ENCODE data around the gene SYT9. TPM values are rescaled to one million over a fixed set of nuclear protein-coding genes. Genes with fewer than 3 reads are reported as not detected.

SYT9 gene
- total RNA-seq, 2 donors from 2014 or later, result 0.64 to 2.2 TPM

DNA sequence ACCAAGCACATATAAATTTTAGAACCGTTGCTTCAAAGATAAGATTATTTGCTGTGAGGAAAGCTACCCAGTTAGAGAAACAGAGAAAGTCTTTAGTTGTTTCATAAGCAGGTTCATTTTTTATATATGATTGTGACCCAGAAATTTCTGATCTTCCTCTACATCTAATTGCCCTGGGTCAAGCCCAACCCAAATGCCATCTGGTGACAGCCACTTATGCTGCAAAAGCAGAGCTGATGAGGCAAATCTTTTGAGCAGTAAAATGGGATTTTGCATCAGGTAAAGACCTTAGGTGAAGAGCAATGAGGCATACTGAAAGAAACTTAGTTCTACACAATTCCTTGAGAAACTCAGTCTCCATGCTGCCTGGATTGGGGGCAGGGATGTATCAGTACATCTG, 28.0 kb downstream of the SYT9 start:
- no peaks in the 10 kb centered on the region for H3K9me3 ChIP-seq
- intact Hi-C loops (cut with DNase I), result no loop called here
- no peaks in the 10 kb centered on the region for H3K4me1 ChIP-seq (replicated peaks)
- no peak for TF ChIP-seq POLR2A (IDR thresholded peaks at IDR 0.05)
- TF ChIP-seq, protein P1, sequence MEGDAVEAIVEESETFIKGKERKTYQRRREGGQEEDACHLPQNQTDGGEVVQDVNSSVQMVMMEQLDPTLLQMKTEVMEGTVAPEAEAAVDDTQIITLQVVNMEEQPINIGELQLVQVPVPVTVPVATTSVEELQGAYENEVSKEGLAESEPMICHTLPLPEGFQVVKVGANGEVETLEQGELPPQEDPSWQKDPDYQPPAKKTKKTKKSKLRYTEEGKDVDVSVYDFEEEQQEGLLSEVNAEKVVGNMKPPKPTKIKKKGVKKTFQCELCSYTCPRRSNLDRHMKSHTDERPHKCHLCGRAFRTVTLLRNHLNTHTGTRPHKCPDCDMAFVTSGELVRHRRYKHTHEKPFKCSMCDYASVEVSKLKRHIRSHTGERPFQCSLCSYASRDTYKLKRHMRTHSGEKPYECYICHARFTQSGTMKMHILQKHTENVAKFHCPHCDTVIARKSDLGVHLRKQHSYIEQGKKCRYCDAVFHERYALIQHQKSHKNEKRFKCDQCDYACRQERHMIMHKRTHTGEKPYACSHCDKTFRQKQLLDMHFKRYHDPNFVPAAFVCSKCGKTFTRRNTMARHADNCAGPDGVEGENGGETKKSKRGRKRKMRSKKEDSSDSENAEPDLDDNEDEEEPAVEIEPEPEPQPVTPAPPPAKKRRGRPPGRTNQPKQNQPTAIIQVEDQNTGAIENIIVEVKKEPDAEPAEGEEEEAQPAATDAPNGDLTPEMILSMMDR (IDR thresholded peaks at IDR 0.05), result no peak
- no peak for TF ChIP-seq POLR2AphosphoS5 (IDR thresholded peaks at IDR 0.05)
- no peak overlapping the region for H3K27ac ChIP-seq
- 38% methylated on average over 1 of the region's 1 CpG for WGBS
- H3K4me3 ChIP-seq, result no peak overlapping the region
- H3K36me3 ChIP-seq, result no peaks in the 10 kb centered on the region
- no peaks in the 10 kb centered on the region for H3K27me3 ChIP-seq (replicated peaks; ENCODE audit: insufficient read depth)
- DNase-seq (ENCODE audit: low spot score), result no peak

DNA sequence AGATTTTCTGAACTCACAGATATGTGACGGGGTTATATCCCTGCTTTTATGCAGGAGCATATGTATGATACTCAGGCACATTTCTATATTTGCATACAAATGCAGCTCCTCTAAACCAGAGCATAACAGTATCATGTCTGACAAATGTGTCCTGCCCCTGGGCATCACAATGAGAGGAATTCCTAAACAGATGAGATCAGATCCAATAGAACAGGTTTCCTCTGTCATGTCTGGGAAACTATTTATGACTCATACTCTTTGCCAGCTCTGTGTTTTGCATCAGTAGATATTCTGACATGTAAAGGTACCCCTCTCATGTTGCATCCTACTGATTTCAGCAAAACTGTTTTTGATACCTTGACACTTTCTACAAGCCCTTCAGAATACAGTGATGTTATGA, 29.4 kb downstream of the SYT9 start:
- Histone ChIP-seq H3K9me3 (no peaks in the 10 kb centered on the region), H3K4me1 (replicated peaks) (no peaks in the 10 kb centered on the region), H3K36me3 (no peaks in the 10 kb centered on the region), H3K27me3 (replicated peaks; ENCODE audit: insufficient read depth) (no peaks in the 10 kb centered on the region), H3K4me3 (no peak overlapping the region), H3K27ac (no peak overlapping the region)
- intact Hi-C loops (cut with DNase I), result no loop called here
- TF ChIP-seq, protein P1 (IDR thresholded peaks at IDR 0.05), result no peak
- TF ChIP-seq POLR2A (IDR thresholded peaks at IDR 0.05), result no peak
- no peak for TF ChIP-seq POLR2AphosphoS5 (IDR thresholded peaks at IDR 0.05)
- 67% methylated on average over 1 of the region's 1 CpG for WGBS
- DNase-seq (ENCODE audit: low spot score), result no peak

DNA sequence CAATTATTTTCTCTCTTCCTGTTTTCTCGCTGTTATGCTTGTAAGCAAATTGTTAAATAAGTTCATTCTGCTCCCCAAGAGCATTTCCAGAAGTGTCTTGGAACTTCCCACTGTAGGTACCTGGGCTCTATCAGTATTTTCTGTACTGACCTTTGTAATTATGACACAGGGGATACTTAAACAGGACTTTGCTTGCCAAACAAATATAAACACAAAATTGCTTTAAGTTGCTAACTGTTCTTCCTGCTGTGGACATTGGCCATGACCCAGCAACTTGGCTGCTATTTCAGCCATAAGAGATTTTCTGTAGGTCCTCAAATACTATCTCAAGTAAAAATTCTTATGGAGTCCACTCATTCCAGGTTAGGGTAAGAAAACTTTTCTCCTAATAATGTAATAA, 30.1 kb downstream of the SYT9 start:
- WGBS, result 72% methylated on average over 1 of the region's 1 CpG
- TF ChIP-seq POLR2AphosphoS5 (IDR thresholded peaks at IDR 0.05) (no peak), POLR2A (IDR thresholded peaks at IDR 0.05) (no peak)
- TF ChIP-seq, protein P1 (IDR thresholded peaks at IDR 0.05), result no peak
- DNase-seq (ENCODE audit: low spot score), result no peak
- H3K36me3 ChIP-seq, result no peaks in the 10 kb centered on the region
- no peaks in the 10 kb centered on the region for H3K27me3 ChIP-seq (replicated peaks; ENCODE audit: insufficient read depth)
- no peak overlapping the region for H3K4me3 ChIP-seq
- H3K27ac ChIP-seq, result no peak overlapping the region
- H3K4me1 ChIP-seq (replicated peaks), result no peaks in the 10 kb centered on the region
- H3K9me3 ChIP-seq, result no peaks in the 10 kb centered on the region
- intact Hi-C loops (cut with DNase I), result no loop called here

DNA sequence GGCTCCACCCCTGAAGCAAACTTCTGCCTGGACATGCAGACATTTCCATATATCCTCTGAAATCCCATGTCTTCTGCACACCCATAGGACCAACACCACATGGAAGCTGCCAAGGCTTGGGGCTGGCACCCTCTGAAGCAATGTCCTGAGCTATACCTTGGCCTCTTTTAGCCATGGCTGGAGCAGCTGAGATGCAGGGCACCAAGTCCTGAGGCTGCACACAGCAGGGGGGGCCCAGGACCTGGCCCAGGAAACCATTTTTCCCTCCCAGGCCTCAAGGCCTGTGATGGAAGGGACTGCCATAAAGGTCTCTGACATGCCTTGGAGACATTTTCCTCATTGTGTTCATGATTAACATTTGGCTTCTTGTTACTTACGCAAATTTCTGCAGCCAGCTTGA, 34.5 kb downstream of the SYT9 start:
- Histone ChIP-seq H3K27me3 (replicated peaks; ENCODE audit: insufficient read depth) (no peaks in the 10 kb centered on the region), H3K4me1 (replicated peaks) (no peaks in the 10 kb centered on the region), H3K4me3 (no peak overlapping the region), H3K36me3 (no peaks in the 10 kb centered on the region), H3K9me3 (no peaks in the 10 kb centered on the region), H3K27ac (no peak overlapping the region)
- TF ChIP-seq POLR2A (IDR thresholded peaks at IDR 0.05) (no peak), POLR2AphosphoS5 (IDR thresholded peaks at IDR 0.05) (no peak)
- TF ChIP-seq, protein P1 (IDR thresholded peaks at IDR 0.05), result no peak
- DNase-seq (ENCODE audit: low spot score), result no peak
- 100% methylated on average over 1 of the region's 1 CpG for WGBS
- intact Hi-C loops (cut with DNase I), result no loop called here

DNA sequence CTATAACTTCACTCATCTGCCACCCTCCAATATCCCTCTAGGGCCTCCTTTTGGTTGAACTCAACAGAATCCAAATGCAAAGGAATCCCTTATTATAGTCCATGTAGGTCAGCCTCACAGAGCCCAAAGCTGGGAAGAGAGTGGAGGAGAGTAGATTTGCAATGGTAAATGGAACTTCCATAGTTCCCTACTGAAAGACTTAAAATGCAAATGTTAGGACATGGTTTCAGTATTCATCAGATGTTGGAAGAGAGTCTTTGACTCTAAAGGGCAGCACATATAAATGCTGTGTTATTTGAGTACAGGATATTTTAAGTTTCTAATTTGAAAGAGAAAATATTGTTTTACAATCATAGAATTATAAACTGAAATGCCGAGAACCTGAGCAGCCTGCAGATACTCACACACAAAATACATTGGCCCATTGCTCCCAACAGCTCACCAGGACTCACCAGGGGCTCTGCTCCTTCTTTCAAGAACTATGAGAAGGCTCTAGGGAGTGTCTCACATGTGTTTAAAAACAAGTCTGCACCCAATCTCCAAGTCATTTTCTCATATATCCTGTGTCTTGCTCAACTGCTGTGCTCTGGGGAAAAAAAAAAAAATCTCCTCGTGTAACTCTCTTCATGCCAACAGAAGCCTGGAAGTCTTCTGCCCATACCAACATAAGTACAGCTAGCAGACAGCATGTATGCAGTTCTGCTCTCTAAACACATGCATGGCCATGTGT, 39.6 kb downstream of the SYT9 start:
- intact Hi-C loops (cut with DNase I), result no loop called here

More for the DNA sequence above, 39.6 kb downstream of the SYT9 start:
- no peak for DNase-seq (ENCODE audit: low spot score)
- TF ChIP-seq, protein P1 (IDR thresholded peaks at IDR 0.05), result no peak
- no peak for TF ChIP-seq POLR2A (IDR thresholded peaks at IDR 0.05)
- TF ChIP-seq POLR2AphosphoS5 (IDR thresholded peaks at IDR 0.05), result no peak
- Histone ChIP-seq H3K27ac (no peak overlapping the region), H3K27me3 (replicated peaks; ENCODE audit: insufficient read depth) (no peaks in the 10 kb centered on the region), H3K4me3 (no peak overlapping the region), H3K36me3 (no peaks in the 10 kb centered on the region), H3K4me1 (replicated peaks) (no peaks in the 10 kb centered on the region), H3K9me3 (no peaks in the 10 kb centered on the region)
- 69% methylated on average over 2 of the region's 2 CpGs for WGBS

Data from prostate gland (tissue), 2 donors.